ENCODE results near the gene LRP8.

- TF ChIP-seq MAX (IDR thresholded peaks at IDR 0.05) (no peak), SP1 (IDR thresholded peaks at IDR 0.05) (no peak), GABPA (IDR thresholded peaks at IDR 0.05 in 1 of 2, conservative IDR thresholded peaks at IDR 0.05 in 1 of 2) (no peak), REST (IDR thresholded peaks at IDR 0.05) (no peak), EGR1 (IDR thresholded peaks at IDR 0.05; ENCODE audit: low read depth in 2 of 2) (no peak)
- TF ChIP-seq, protein P1, sequence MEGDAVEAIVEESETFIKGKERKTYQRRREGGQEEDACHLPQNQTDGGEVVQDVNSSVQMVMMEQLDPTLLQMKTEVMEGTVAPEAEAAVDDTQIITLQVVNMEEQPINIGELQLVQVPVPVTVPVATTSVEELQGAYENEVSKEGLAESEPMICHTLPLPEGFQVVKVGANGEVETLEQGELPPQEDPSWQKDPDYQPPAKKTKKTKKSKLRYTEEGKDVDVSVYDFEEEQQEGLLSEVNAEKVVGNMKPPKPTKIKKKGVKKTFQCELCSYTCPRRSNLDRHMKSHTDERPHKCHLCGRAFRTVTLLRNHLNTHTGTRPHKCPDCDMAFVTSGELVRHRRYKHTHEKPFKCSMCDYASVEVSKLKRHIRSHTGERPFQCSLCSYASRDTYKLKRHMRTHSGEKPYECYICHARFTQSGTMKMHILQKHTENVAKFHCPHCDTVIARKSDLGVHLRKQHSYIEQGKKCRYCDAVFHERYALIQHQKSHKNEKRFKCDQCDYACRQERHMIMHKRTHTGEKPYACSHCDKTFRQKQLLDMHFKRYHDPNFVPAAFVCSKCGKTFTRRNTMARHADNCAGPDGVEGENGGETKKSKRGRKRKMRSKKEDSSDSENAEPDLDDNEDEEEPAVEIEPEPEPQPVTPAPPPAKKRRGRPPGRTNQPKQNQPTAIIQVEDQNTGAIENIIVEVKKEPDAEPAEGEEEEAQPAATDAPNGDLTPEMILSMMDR (IDR thresholded peaks at IDR 0.05; ENCODE audit: low read depth, low read length, missing input control): no peak
These were observed 63.8 kb downstream of the LRP8 start for GRCh38 chr1:53264048-53264447.
